Spinal cord (tissue), 10 donors: ENCODE data around the gene ATF7. TPM values are rescaled to one million over a fixed set of nuclear protein-coding genes. Genes with fewer than 3 reads are reported as not detected.

Experiments used
- DNase-seq, 6 donors: peaks; one replicate each; pipeline versions ENCODE4 v3.0.0 to v3.0.0-alpha.2; 2013 to 2015; ENCODE audit warnings: low spot score in 6 of 6, low read depth in 4 of 6
- H3K27ac ChIP-seq: one replicate; pipeline ENCODE4 v1.5.1; 2013; ENCODE audit warnings: low read depth, low read length, control low read depth
- H3K27me3 ChIP-seq: one replicate; pipeline ENCODE4 v1.6.1; 2013; ENCODE audit warnings: low read length; ENCODE audit not compliant: control insufficient read depth, insufficient read depth
- H3K36me3 ChIP-seq: one replicate; pipeline ENCODE4 v1.6.1; 2013; ENCODE audit warnings: low read length; ENCODE audit not compliant: control insufficient read depth, insufficient read depth
- H3K4me1 ChIP-seq: one replicate; pipeline ENCODE4 v1.6.1; 2013; ENCODE audit warnings: low read length; ENCODE audit not compliant: control insufficient read depth, insufficient read depth
- H3K4me3 ChIP-seq: one replicate; pipeline ENCODE4 v1.5.1; 2013; ENCODE audit warnings: low read depth, low read length, control low read depth
- H3K9me3 ChIP-seq: one replicate; pipeline ENCODE4 v1.6.1; 2013; ENCODE audit warnings: low read length; ENCODE audit not compliant: control insufficient read depth, insufficient read depth
- WGBS: methylation state at CpG from one replicate; pipeline ENCODE4 v1.1.5; 2013; ENCODE audit warnings: missing lambda C conversion rate; ENCODE audit not compliant: insufficient coverage; 5-methylcytosine and 5-hydroxymethylcytosine counted together
- polyA plus RNA-seq, 2 donors: library from polyadenylated mRNA; unstranded; fragments of 120-200 nt; gene quantifications; one replicate each; pipeline ENCODE4 v1.2.1, GENCODE V29; 2013; ENCODE audit not compliant: insufficient read length in 2 of 2
- total RNA-seq, 2 donors: library from RNA; depleted of rRNA in 1 of 2; stranded (reverse); fragments of 120-200 nt in 1 of 2; fragments of >200 nt in 1 of 2; gene quantifications; one replicate each; pipeline versions ENCODE4 v1.2.3 to v1.2.4, GENCODE V29; 2013 to 2014
- donor health status: healthy.

Gene ATF7
- total and polyA plus RNA-seq, 4 donors, result 18.7 to 31.1 (median 24.3) TPM

DNA sequence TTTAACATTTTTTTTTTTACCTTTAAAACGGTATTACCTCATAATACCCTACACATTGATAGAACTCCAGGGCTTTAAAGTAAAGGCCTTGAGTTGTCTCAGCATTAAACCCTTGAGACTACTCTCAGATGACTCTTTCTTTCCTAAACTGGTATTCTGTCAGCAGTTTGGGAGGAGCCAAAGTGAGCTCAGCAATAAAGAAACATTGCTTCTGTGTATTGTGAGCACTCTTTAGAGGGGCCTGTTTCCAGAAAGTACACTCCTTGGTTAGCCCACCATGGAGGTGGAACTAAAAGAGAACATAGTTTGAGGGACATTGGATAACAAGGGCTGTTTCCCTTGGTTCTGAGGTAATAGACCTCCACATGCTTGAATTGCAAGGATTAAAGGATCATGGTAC is 147.3 kb downstream of the ATF7 start:
- H3K4me3 ChIP-seq, result no peak overlapping the region
- no peaks in the 10 kb centered on the region for H3K4me1 ChIP-seq
- no peak for DNase-seq
- peaks cover 71% of the 10 kb centered on the region for H3K36me3 ChIP-seq
- WGBS, result no CpG with 5 or more reads among the region's 1 CpG
- no peak overlapping the region for H3K27ac ChIP-seq
- no peaks in the 10 kb centered on the region for H3K27me3 ChIP-seq
- no peaks in the 10 kb centered on the region for H3K9me3 ChIP-seq

DNA sequence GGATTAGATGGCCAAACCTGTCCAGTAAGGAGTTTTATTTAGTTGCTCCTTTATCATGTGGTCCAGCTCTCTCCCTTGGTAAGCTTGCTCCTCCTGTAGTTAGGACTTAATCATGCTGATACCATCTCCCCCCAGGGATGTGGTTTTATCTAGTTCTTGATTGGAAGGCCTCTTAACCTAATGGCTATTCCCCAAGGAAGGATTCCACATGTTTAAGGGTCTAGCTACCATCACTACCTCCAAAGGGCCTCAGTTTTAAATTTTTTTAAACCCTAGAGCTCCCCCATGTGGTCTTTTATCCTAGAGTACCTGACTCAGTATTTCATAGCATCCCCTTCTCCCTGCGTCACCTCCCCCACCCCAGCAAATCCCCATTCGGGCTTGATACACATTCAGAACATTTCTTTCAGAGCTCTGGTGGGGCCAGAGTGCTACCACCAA is 149.4 kb downstream of the ATF7 start:
- WGBS, result 54% methylated on average over 2 of the region's 2 CpGs
- Histone ChIP-seq H3K4me3 (no peak overlapping the region), H3K27me3 (no peaks in the 10 kb centered on the region), H3K36me3 (peaks cover 62% of the 10 kb centered on the region), H3K27ac (no peak overlapping the region), H3K4me1 (no peaks in the 10 kb centered on the region), H3K9me3 (no peaks in the 10 kb centered on the region)
- peak in 1 of 6 donors; percentile 50 for DNase-seq

DNA sequence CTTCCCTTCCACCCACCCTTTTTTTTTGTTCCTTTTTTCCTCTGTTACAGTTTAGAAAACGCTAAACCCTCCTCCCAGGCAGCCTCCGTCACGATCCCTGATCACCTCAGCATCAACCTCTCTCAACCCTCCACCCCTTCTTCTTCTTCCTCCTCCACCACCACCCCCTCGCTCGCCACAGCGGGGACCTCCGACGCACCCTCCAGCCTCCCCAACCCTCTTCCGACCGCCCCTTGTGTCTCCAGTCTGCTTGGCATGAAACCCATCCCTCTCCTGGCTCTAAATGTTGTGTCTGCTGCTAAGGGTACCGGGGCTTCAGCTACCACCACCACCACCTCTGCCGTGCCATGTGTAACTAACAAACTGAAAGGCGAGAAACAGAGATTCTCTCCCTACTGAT is 151.4 kb downstream of the ATF7 start:
- no peak overlapping the region for H3K4me3 ChIP-seq
- 75% methylated on average over 11 of the region's 13 CpGs for WGBS
- no peaks in the 10 kb centered on the region for H3K4me1 ChIP-seq

DNA sequence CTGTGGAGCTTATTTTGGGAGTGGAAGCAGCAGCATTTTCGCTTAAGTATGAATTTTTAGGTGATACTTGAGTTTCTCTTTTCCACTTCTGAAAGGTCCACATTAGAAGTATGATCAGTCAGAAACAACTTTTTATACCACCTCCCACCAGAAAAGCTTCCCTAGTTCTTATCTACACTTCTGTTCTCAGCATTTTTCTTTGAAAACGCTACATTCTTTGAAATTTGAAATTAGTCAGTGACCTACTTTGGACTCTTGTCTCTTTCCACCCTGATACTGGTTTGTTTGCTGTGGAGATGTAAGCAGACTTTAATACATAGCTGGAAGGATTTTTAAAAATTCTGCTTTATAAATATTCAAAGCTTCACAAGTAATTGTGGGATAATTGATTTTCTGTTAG is 152.1 kb downstream of the ATF7 start:
- WGBS, result no CpG with 5 or more reads among the region's 2 CpGs
- no peak for DNase-seq
- Histone ChIP-seq H3K36me3 (peaks cover 66% of the 10 kb centered on the region), H3K27me3 (no peaks in the 10 kb centered on the region), H3K4me3 (no peak overlapping the region), H3K4me1 (no peaks in the 10 kb centered on the region), H3K27ac (no peak overlapping the region), H3K9me3 (no peaks in the 10 kb centered on the region)

More for the DNA sequence above, 151.4 kb downstream of the ATF7 start:
- no peaks in the 10 kb centered on the region for H3K27me3 ChIP-seq
- H3K36me3 ChIP-seq, result peaks cover 60% of the 10 kb centered on the region
- no peaks in the 10 kb centered on the region for H3K9me3 ChIP-seq
- no peak for DNase-seq
- no peak overlapping the region for H3K27ac ChIP-seq

DNA sequence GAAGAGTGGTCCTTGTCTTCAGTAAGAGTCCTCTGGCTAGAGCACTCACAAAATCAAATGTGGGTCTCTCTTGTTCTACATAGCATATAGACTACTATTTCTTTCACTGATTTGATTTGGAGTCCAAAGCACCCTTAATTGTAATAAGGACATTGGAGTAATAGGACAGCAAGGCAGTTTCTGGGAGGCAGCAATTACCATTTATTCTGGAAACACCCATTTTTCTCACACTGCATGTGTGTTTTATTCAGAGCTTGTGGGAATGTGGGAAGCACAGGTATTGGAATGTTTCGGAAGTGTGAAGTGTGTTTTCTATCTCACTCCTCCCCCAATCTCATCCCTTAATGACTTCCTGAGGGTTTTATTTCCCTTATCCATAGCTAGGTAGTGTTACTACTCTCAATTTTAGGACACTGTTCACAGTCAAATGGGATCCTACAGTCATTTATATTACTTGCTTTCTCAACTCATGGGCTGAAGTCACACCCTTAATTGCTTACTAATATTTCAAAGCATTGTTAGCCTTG is 154.1 kb downstream of the ATF7 start:
- H3K36me3 ChIP-seq, result peaks cover 73% of the 10 kb centered on the region
- H3K9me3 ChIP-seq, result no peaks in the 10 kb centered on the region
- no peak overlapping the region for H3K27ac ChIP-seq
- no peak for DNase-seq
- no peaks in the 10 kb centered on the region for H3K27me3 ChIP-seq
- no peaks in the 10 kb centered on the region for H3K4me1 ChIP-seq
- WGBS, result no CpG with 5 or more reads among the region's 1 CpG
- H3K4me3 ChIP-seq, result no peak overlapping the region

DNA sequence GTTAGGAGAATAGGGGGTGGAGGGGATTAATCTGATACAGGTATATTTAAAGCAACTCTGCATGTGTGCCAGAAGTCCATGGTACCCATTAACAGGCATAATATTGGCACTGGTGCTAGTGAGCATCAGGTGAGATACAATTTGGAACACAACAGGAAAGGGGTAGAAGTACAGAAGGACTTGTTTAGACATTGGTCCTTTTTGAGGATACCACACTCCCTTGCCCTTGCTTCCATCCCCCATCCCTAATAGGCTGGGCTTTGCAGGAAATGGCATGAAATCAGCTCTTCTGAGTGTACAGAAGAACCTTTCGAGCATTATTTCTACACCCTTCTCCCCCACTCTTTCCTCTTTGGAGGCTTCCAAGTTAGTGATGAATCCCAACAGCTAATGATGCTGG is 157.9 kb downstream of the ATF7 start:
- H3K27me3 ChIP-seq, result no peaks in the 10 kb centered on the region
- peaks cover 66% of the 10 kb centered on the region for H3K36me3 ChIP-seq
- no peaks in the 10 kb centered on the region for H3K4me1 ChIP-seq
- no peak overlapping the region for H3K27ac ChIP-seq
- no peaks in the 10 kb centered on the region for H3K9me3 ChIP-seq
- no peak overlapping the region for H3K4me3 ChIP-seq
- 83% methylated on average over 1 of the region's 1 CpG for WGBS
- DNase-seq, result no peak

DNA sequence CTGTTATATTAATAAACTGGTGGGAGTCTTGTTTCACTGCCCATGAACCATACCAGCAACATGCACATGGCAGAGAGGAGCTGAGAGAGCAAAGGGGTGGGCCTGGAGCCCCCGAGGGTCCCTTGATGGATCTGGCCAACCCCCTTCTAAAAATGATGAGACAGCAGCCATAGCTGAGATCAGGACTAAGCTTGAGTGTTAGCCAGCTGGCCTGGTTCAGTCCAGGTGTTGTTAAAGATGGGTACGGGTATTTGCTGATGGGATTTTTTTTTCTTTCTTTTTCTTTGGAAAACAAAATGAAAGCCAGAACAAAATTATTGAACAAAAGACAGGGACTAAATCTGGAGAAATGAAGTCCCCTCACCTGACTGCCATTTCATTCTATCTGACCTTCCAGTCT is 158.3 kb downstream of the ATF7 start:
- H3K4me1 ChIP-seq, result no peaks in the 10 kb centered on the region
- no peak for DNase-seq
- no peak overlapping the region for H3K27ac ChIP-seq
- no peak overlapping the region for H3K4me3 ChIP-seq
- WGBS, result 100% methylated on average over 1 of the region's 2 CpGs
- peaks cover 64% of the 10 kb centered on the region for H3K36me3 ChIP-seq
- H3K9me3 ChIP-seq, result no peaks in the 10 kb centered on the region
- no peaks in the 10 kb centered on the region for H3K27me3 ChIP-seq

DNA sequence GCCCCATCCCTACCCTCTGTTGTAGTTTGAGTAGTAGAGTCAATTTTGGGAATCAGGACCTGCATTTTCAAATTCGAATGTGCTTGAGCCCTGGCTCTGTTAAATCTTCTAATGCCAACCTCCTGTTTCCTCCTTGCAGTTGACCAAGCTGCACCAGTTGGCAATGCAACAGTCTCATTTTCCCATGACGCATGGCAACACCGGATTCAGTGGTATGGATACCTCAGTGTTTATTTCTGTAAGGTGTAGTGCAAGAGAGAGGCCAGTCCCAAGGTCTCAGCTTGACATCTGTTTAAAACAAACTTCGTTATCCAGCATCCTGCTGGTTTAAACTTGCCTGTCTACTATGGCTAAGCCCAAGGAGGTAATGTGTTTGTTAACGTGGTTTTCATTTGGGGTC is 159.1 kb downstream of the ATF7 start:
- no peak for DNase-seq
- H3K4me1 ChIP-seq, result no peaks in the 10 kb centered on the region
- WGBS, result 100% methylated on average over 2 of the region's 5 CpGs
- no peaks in the 10 kb centered on the region for H3K9me3 ChIP-seq
- no peaks in the 10 kb centered on the region for H3K27me3 ChIP-seq
- H3K4me3 ChIP-seq, result no peak overlapping the region
- peaks cover 69% of the 10 kb centered on the region for H3K36me3 ChIP-seq
- no peak overlapping the region for H3K27ac ChIP-seq

DNA sequence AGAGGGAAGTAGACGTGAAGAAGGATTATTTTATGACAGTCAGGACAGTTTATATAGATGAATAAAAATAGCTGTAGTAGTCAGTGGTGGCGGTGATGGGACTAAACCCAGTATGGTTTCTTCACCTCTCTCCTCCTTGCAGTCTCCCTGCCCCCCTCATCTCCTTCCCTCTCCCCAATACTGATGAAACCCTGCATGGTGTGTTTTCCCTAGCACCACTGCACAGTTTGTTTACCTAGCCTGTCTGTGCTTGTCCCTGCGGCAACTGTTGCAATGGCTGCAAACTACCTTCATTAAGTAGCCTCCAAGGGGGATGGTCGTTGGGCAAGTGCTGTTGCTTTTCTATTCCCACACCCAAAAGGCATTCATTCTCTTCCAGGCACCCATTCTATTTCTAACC is 159.5 kb downstream of the ATF7 start:
- Histone ChIP-seq H3K4me1 (no peaks in the 10 kb centered on the region), H3K27me3 (no peaks in the 10 kb centered on the region), H3K27ac (no peak overlapping the region), H3K4me3 (no peak overlapping the region), H3K36me3 (peaks cover 67% of the 10 kb centered on the region), H3K9me3 (no peaks in the 10 kb centered on the region)
- WGBS, result 63% methylated on average over 3 of the region's 4 CpGs
- no peak for DNase-seq

DNA sequence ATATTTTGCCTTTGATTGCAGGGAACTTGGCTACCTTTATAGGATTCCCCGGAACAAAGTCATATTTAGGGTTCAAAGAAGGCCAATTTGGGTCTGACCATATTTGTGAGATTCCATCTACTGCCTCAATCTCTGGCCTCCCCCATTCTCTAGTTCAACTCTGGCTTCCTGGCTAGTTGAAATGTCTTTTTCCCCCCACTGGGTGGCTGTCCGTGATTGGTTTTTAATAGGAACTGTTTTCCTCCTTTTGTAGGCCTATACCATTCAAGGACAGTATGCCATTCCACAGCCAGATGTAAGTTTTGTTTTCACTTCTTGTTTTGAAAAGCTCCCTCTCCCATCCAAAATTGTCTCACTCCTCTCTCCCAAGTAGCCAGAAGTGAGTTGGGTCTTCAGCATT is 160.5 kb downstream of the ATF7 start:
- Histone ChIP-seq H3K27me3 (no peaks in the 10 kb centered on the region), H3K36me3 (peaks cover 68% of the 10 kb centered on the region), H3K27ac (no peak overlapping the region), H3K4me3 (no peak overlapping the region), H3K4me1 (no peaks in the 10 kb centered on the region), H3K9me3 (no peaks in the 10 kb centered on the region)
- DNase-seq, result no peak
- WGBS, result no CpG with 5 or more reads among the region's 2 CpGs
